Thymus (tissue), 11 donors: ENCODE data around the gene ARID1B. TPM values are rescaled to one million over a fixed set of nuclear protein-coding genes. Genes with fewer than 3 reads are reported as not detected.

ENCODE experiments used
- DNase-seq, 9 donors: peaks; one replicate each; pipeline ENCODE4 v3.0.0-alpha.2; 2013; ENCODE audit warnings: low spot score in 9 of 9, low read depth in 6 of 9, missing footprints in 1 of 9
- H3K27ac ChIP-seq, 2 donors: one replicate each; pipeline ENCODE4 v1.5.1; 2013; ENCODE audit warnings: control low read depth in 1 of 2, low read depth in 1 of 2, low read length in 1 of 2, mild to moderate bottlenecking in 1 of 2, moderate library complexity in 1 of 2
- H3K27me3 ChIP-seq, 2 donors: one replicate each; pipeline ENCODE4 v1.5.1; 2013; ENCODE audit warnings: low read length in 1 of 2; ENCODE audit not compliant: control insufficient read depth in 2 of 2, insufficient read depth in 1 of 2
- H3K36me3 ChIP-seq, 2 donors: one replicate each; pipeline ENCODE4 v1.5.1; 2013; ENCODE audit warnings: low read length in 1 of 2, mild to moderate bottlenecking in 1 of 2, moderate library complexity in 1 of 2; ENCODE audit not compliant: control insufficient read depth in 2 of 2, insufficient read depth in 2 of 2
- H3K4me1 ChIP-seq, 2 donors: one replicate each; pipeline ENCODE4 v1.5.1; 2013; ENCODE audit warnings: low read length in 2 of 2; ENCODE audit not compliant: control insufficient read depth in 2 of 2, insufficient read depth in 2 of 2
- H3K4me3 ChIP-seq, 2 donors: one replicate each; pipeline ENCODE4 v1.5.1; 2013; ENCODE audit warnings: low read length in 2 of 2, control low read depth in 1 of 2, mild to moderate bottlenecking in 1 of 2
- H3K9me3 ChIP-seq, 2 donors: one replicate each; pipeline ENCODE4 v1.5.1; 2013; ENCODE audit warnings: low read length in 1 of 2, mild to moderate bottlenecking in 1 of 2; ENCODE audit not compliant: control insufficient read depth in 2 of 2, insufficient read depth in 1 of 2
- WGBS: extraction: QIAGEN DNeasy Blood & Tissue Kit; methylation state at CpG from one replicate; pipeline ENCODE4 v1.1.7; 2013; 5-methylcytosine and 5-hydroxymethylcytosine counted together
- polyA plus RNA-seq: library from polyadenylated mRNA; stranded (reverse); fragments of 200-250 nt; gene quantifications from one replicate; pipeline ENCODE4 v1.2.3, GENCODE V29; 2013
- total RNA-seq: library from RNA; stranded (reverse); fragments of 120-200 nt; gene quantifications from one replicate; pipeline ENCODE4 v1.2.4, GENCODE V29; 2013
- donor health status: healthy.

Gene ARID1B
- total and polyA plus RNA-seq, 2 donors: 24.0 to 26.5 TPM

- DNase-seq: no peak
- 96% methylated on average over 6 of the region's 6 CpGs for WGBS
- no peaks in the 10 kb centered on the region for H3K27me3 ChIP-seq
- H3K9me3 ChIP-seq: no peaks in the 10 kb centered on the region
- H3K4me3 ChIP-seq: no peak overlapping the region
- peaks cover 5 to 9% of the 10 kb centered on the region in 2 donors for H3K4me1 ChIP-seq
- peaks cover 0 to 16% of the 10 kb centered on the region in 2 donors for H3K36me3 ChIP-seq
- H3K27ac ChIP-seq: peak overlapping the region in 1 of 2 donors; percentile 2
These were observed 6.8 kb downstream of the ARID1B start for GRCh38 chr6:156783958-156784357.

- Histone ChIP-seq H3K27me3 (no peaks in the 10 kb centered on the region), H3K36me3 (peaks cover 0 to 21% of the 10 kb centered on the region in 2 donors), H3K4me3 (no peak overlapping the region), H3K27ac (no peak overlapping the region), H3K9me3 (no peaks in the 10 kb centered on the region), H3K4me1 (peaks cover 6 to 10% of the 10 kb centered on the region in 2 donors)
- no peak for DNase-seq
- 93% methylated on average over 4 of the region's 4 CpGs for WGBS
These were observed 9.5 kb downstream of the ARID1B start for GRCh38 chr6:156786652-156787051.

GRCh38 chr6:156787569-156788492 lies 10.7 kb downstream of the ARID1B start:
- H3K27me3 ChIP-seq: no peaks in the 10 kb centered on the region
- 96% methylated on average over 5 of the region's 5 CpGs for WGBS
- no peak for DNase-seq
- no peak overlapping the region for H3K27ac ChIP-seq
- H3K4me1 ChIP-seq: peaks cover 6 to 10% of the 10 kb centered on the region in 2 donors
- H3K9me3 ChIP-seq: no peaks in the 10 kb centered on the region
- H3K4me3 ChIP-seq: no peak overlapping the region
- peaks cover 0 to 21% of the 10 kb centered on the region in 2 donors for H3K36me3 ChIP-seq

GRCh38 chr6:156789081-156789943 lies 12.1 kb downstream of the ARID1B start:
- DNase-seq: no peak
- Histone ChIP-seq H3K27ac (no peak overlapping the region), H3K4me1 (peaks cover 3 to 6% of the 10 kb centered on the region in 2 donors), H3K9me3 (no peaks in the 10 kb centered on the region), H3K27me3 (no peaks in the 10 kb centered on the region), H3K36me3 (peaks cover 0 to 21% of the 10 kb centered on the region in 2 donors), H3K4me3 (no peak overlapping the region)
- WGBS: 95% methylated on average over 7 of the region's 7 CpGs

GRCh38 chr6:156790711-156791319 lies 13.6 kb downstream of the ARID1B start:
- Histone ChIP-seq H3K27ac (no peak overlapping the region), H3K9me3 (no peaks in the 10 kb centered on the region), H3K36me3 (peaks cover 0 to 15% of the 10 kb centered on the region in 2 donors), H3K27me3 (no peaks in the 10 kb centered on the region), H3K4me3 (no peak overlapping the region), H3K4me1 (peaks cover 6 to 10% of the 10 kb centered on the region in 2 donors)
- no peak for DNase-seq
- 97% methylated on average over 3 of the region's 3 CpGs for WGBS

- H3K4me1 ChIP-seq: peaks cover 6 to 10% of the 10 kb centered on the region in 2 donors
- H3K36me3 ChIP-seq: peaks cover 0 to 15% of the 10 kb centered on the region in 2 donors
- no peak overlapping the region for H3K27ac ChIP-seq
- no peaks in the 10 kb centered on the region for H3K9me3 ChIP-seq
- H3K27me3 ChIP-seq: no peaks in the 10 kb centered on the region
- peak in 3 of 9 donors; percentile 18 to 63 (median 20) for DNase-seq
- no peak overlapping the region for H3K4me3 ChIP-seq
- 68% methylated on average over 10 of the region's 10 CpGs for WGBS
These were observed 14.2 kb downstream of the ARID1B start for GRCh38 chr6:156791320-156791850.

GRCh38 chr6:156793200-156793599 lies 16.0 kb downstream of the ARID1B start:
- Histone ChIP-seq H3K9me3 (no peaks in the 10 kb centered on the region), H3K4me1 (peaks cover 6 to 13% of the 10 kb centered on the region in 2 donors), H3K36me3 (peaks cover 7 to 8% of the 10 kb centered on the region in 2 donors), H3K4me3 (no peak overlapping the region), H3K27me3 (no peaks in the 10 kb centered on the region), H3K27ac (no peak overlapping the region)
- DNase-seq: no peak
- WGBS: 96% methylated on average over 6 of the region's 6 CpGs

GRCh38 chr6:156794546-156795354 lies 17.6 kb downstream of the ARID1B start:
- WGBS: 87% methylated on average over 14 of the region's 14 CpGs
- Histone ChIP-seq H3K27ac (no peak overlapping the region), H3K4me3 (no peak overlapping the region), H3K4me1 (peaks cover 6 to 9% of the 10 kb centered on the region in 2 donors), H3K9me3 (no peaks in the 10 kb centered on the region), H3K36me3 (peaks cover 7 to 8% of the 10 kb centered on the region in 2 donors), H3K27me3 (no peaks in the 10 kb centered on the region)
- DNase-seq: no peak
